OCI-LY3 (cell line): ENCODE measurements around the gene PDCD2L.
"Not testable (repeated sequence)": the region's sequence is repeated elsewhere in the genome, so short reads cannot be mapped to it uniquely, and the experiment has no call there.

Experiments
- H2AFZ ChIP-seq: fragments of 200-600, 300-600 bp; shearing (Covaris generic); 2 replicates; pipeline ENCODE4 v1.6.0; 2014; ENCODE audit warnings: antibody characterized with exemption, low read depth, low read length
- H3K27ac ChIP-seq: fragments of 200-600, 300-600 bp; sonication (generic); 2 replicates; pipeline ENCODE4 v1.5.1; 2014; ENCODE audit warnings: mild to moderate bottlenecking, low read length, moderate library complexity, mixed read lengths
- H3K27me3 ChIP-seq: fragments of 200-600, 300-600 bp; sonication (generic); 2 replicates; pipeline ENCODE4 v1.6.1; 2014; ENCODE audit warnings: low read depth, low read length, mixed read lengths
- H3K36me3 ChIP-seq: fragments of 200-600, 300-600 bp; sonication (generic); replicated peaks from 2 replicates; pipeline ENCODE3; 2014; ENCODE audit warnings: low read depth, low read length, mixed read lengths
- H3K4me1 ChIP-seq: fragments of 300-600, 200-600 bp; sonication (generic); 2 replicates; pipeline ENCODE4 v1.6.1; 2014; ENCODE audit warnings: low read length, mixed read lengths
- H3K4me2 ChIP-seq: fragments of 200-600, 300-600 bp; sonication (generic); 2 replicates; pipeline ENCODE4 v1.6.1; 2014; ENCODE audit warnings: low read length, mixed read lengths
- H3K4me3 ChIP-seq: fragments of 300-600, 200-600 bp; sonication (generic); 2 replicates; pipeline ENCODE4 v1.5.1; 2014; ENCODE audit warnings: antibody characterized with exemption, mild to moderate bottlenecking, low read length, moderate library complexity
- H3K79me2 ChIP-seq: fragments of 300-600, 200-600 bp; shearing (Covaris generic); 2 replicates; pipeline ENCODE4 v1.6.1; 2014; ENCODE audit warnings: mild to moderate bottlenecking, low read length, mixed read lengths
- H3K9ac ChIP-seq: fragments of 300-600, 200-600 bp; shearing (Covaris generic); 2 replicates; pipeline ENCODE4 v1.6.0; 2014; ENCODE audit warnings: mild to moderate bottlenecking, low read length, moderate library complexity
- H3K9me3 ChIP-seq: fragments of 200-600, 300-600 bp; shearing (Covaris generic); 2 replicates; pipeline ENCODE4 v1.6.1; 2014; ENCODE audit warnings: low read length, mixed read lengths; ENCODE audit not compliant: insufficient read depth
- H4K20me1 ChIP-seq: fragments of 200-600, 300-600 bp; sonication (generic); 2 replicates; pipeline ENCODE4 v1.6.1; 2016; ENCODE audit warnings: low read length, mixed read lengths; ENCODE audit not compliant: insufficient read depth
- CTCF ChIP-seq: fragments of 200-600, 300-600 bp; sonication (generic); IDR thresholded peaks from 2 replicates; pipeline ENCODE4 v1.5.1; 2014; ENCODE audit warnings: antibody characterized with exemption, low read length, low read depth
- EZH2phosphoT487 ChIP-seq: fragments of 200-600 bp; shearing (Covaris generic); IDR thresholded peaks from 2 replicates; pipeline ENCODE4 v1.6.1; 2018; ENCODE audit warnings: antibody characterized with exemption, mixed run types, low read depth

PDCD2L gene

GRCh38 chr19:34468409-34468808 is 64.2 kb downstream of the PDCD2L start:
- no peaks in the 10 kb centered on the region for H3K9me3 ChIP-seq
- H4K20me1 ChIP-seq: no peaks in the 10 kb centered on the region; the same call in 1 of the 2 replicates
- H3K4me3 ChIP-seq: no peak overlapping the region
- no peak overlapping the region for H3K27ac ChIP-seq
- no peak overlapping the region for H3K4me2 ChIP-seq
- no peak overlapping the region for H2AFZ ChIP-seq
- H3K4me1 ChIP-seq: no peaks in the 10 kb centered on the region
- peaks cover 69% of the 10 kb centered on the region for H3K36me3 ChIP-seq
- H3K27me3 ChIP-seq: no peaks in the 10 kb centered on the region
- no peak for TF ChIP-seq EZH2phosphoT487
- TF ChIP-seq CTCF: no peak
- peaks cover 6% of the 10 kb centered on the region for H3K79me2 ChIP-seq
- no peak overlapping the region for H3K9ac ChIP-seq

- not testable (repeated sequence) for H3K9me3 ChIP-seq, H3K9ac ChIP-seq, H3K27me3 ChIP-seq, H3K4me2 ChIP-seq, H3K4me1 ChIP-seq, H2AFZ ChIP-seq, H3K4me3 ChIP-seq, H3K79me2 ChIP-seq, H4K20me1 ChIP-seq, H3K27ac ChIP-seq
- H3K36me3 ChIP-seq: peaks cover 69% of the 10 kb centered on the region
Observed at GRCh38 chr19:34469026-34469425, 64.8 kb downstream of the PDCD2L start.

GRCh38 chr19:34471906-34472700 is 67.9 kb downstream of the PDCD2L start:
- no peaks in the 10 kb centered on the region for H3K27me3 ChIP-seq
- H3K36me3 ChIP-seq: peaks cover 55% of the 10 kb centered on the region
- H3K4me1 ChIP-seq: no peaks in the 10 kb centered on the region
- TF ChIP-seq CTCF (no peak), EZH2phosphoT487 (no peak)
- H3K27ac ChIP-seq: no peak overlapping the region
- no peak overlapping the region for H3K4me2 ChIP-seq
- H3K4me3 ChIP-seq: no peak overlapping the region
- H2AFZ ChIP-seq: no peak overlapping the region
- no peaks in the 10 kb centered on the region for H3K79me2 ChIP-seq
- H4K20me1 ChIP-seq: no peaks in the 10 kb centered on the region; the same call in 1 of the 2 replicates
- no peak overlapping the region for H3K9ac ChIP-seq
- H3K9me3 ChIP-seq: no peaks in the 10 kb centered on the region

GRCh38 chr19:34474233-34474989 is 70.2 kb downstream of the PDCD2L start:
- H3K36me3 ChIP-seq: peaks cover 41% of the 10 kb centered on the region
- no peak overlapping the region for H3K27ac ChIP-seq
- no peaks in the 10 kb centered on the region for H3K79me2 ChIP-seq
- H3K4me3 ChIP-seq: no peak overlapping the region
- no peaks in the 10 kb centered on the region for H3K4me1 ChIP-seq
- H3K4me2 ChIP-seq: no peak overlapping the region
- no peaks in the 10 kb centered on the region for H3K9me3 ChIP-seq
- no peaks in the 10 kb centered on the region for H3K27me3 ChIP-seq
- TF ChIP-seq EZH2phosphoT487: no peak
- TF ChIP-seq CTCF: no peak
- H2AFZ ChIP-seq: no peak overlapping the region
- no peaks in the 10 kb centered on the region for H4K20me1 ChIP-seq
- no peak overlapping the region for H3K9ac ChIP-seq
